Uterus (tissue), 4 donors: ENCODE measurements around the gene SF1. TPM values are rescaled to one million over a fixed set of nuclear protein-coding genes. Genes with fewer than 3 reads are reported as not detected.

Experiments used
- DNase-seq, 2 donors: peaks; one replicate each; pipeline ENCODE4 v3.0.0-alpha.2; 2019 to 2020
- H3K27ac ChIP-seq, 2 donors: fragments of 200-600 bp; sonication (generic); 1 replicate in 1 of 2; 2 replicates in 1 of 2; pipeline ENCODE4 v1.5.1; 2016 to 2018
- H3K27me3 ChIP-seq, 2 donors: fragments of 200-600 bp; sonication (generic); one replicate each; pipeline ENCODE4 v1.5.1; 2018 to 2019; ENCODE audit warnings: control low read depth in 1 of 2
- H3K36me3 ChIP-seq, 2 donors: fragments of 200-600 bp; sonication (generic); one replicate each; pipeline ENCODE4 v1.5.1; 2019; ENCODE audit warnings: control low read depth in 1 of 2
- H3K4me1 ChIP-seq, 2 donors: fragments of 200-600 bp; sonication (generic); one replicate each; pipeline ENCODE4 v1.5.1; 2018 to 2019; ENCODE audit warnings: control low read depth in 1 of 2
- H3K4me3 ChIP-seq, 2 donors: fragments of 200-600 bp; sonication (generic); 1 replicate in 1 of 2; 2 replicates in 1 of 2; pipeline ENCODE4 v1.5.1; 2018 to 2019; ENCODE audit warnings: mild to moderate bottlenecking in 1 of 2
- H3K9me3 ChIP-seq, 2 donors: fragments of 200-600 bp; sonication (generic); one replicate each; pipeline ENCODE4 v1.5.1; 2019; ENCODE audit warnings: control low read depth in 1 of 2
- CTCF ChIP-seq, 4 experiments: fragments of 200-600 bp in 2 of 4; fragments of 450-650 bp in 2 of 4; sonication (generic) in 2 of 4; IDR thresholded peaks; one replicate each; pipeline ENCODE4 v1.5.1; 2016 to 2019; ENCODE audit warnings: antibody characterized with exemption in 4 of 4, mild to moderate bottlenecking in 2 of 4, moderate library complexity in 1 of 4
- POLR2A ChIP-seq, 2 donors: fragments of 450-650 bp; IDR thresholded peaks; one replicate each; pipeline ENCODE4 v1.6.1; 2016; ENCODE audit warnings: antibody characterized with exemption in 2 of 2, mild to moderate bottlenecking in 1 of 2, moderate library complexity in 1 of 2
- intact Hi-C: fragments of 100-400 bp; cut with DNase I; formaldehyde crosslinking; loops from one replicate; pipeline ENCODE4 v1.15.1; 2023; ENCODE audit warnings: low total_unique reads
- total RNA-seq, 4 donors: library from RNA; depleted of rRNA in 3 of 4; stranded (reverse); fragments of >200 nt in 3 of 4; gene quantifications; one replicate each; pipeline versions ENCODE4 v1.1.0 to v1.2.4, GENCODE V29; 2014 to 2023
- donor health status: DM: yes; HTN: yes; CAD: no.

The SF1 gene
- total RNA-seq, 4 donors from 2014 or later = 62.0 to 374 (median 219) TPM

- intact Hi-C loops = no loop called here
- H3K4me3 ChIP-seq = no peak overlapping the region
- TF ChIP-seq CTCF (IDR thresholded peaks at IDR 0.05) (no peak), POLR2A (IDR thresholded peaks at IDR 0.05) (no peak)
- H3K36me3 ChIP-seq = no peaks in the 10 kb centered on the region
- no peak for DNase-seq
- no peaks in the 10 kb centered on the region for H3K9me3 ChIP-seq
- no peak overlapping the region for H3K27ac ChIP-seq
- peaks cover 0 to 13% of the 10 kb centered on the region in 2 donors for H3K4me1 ChIP-seq
- peaks cover 24 to 48% of the 10 kb centered on the region in 2 donors for H3K27me3 ChIP-seq
Measured at GRCh38 chr11:64716473-64717267, 61.7 kb downstream of the SF1 start.

DNA sequence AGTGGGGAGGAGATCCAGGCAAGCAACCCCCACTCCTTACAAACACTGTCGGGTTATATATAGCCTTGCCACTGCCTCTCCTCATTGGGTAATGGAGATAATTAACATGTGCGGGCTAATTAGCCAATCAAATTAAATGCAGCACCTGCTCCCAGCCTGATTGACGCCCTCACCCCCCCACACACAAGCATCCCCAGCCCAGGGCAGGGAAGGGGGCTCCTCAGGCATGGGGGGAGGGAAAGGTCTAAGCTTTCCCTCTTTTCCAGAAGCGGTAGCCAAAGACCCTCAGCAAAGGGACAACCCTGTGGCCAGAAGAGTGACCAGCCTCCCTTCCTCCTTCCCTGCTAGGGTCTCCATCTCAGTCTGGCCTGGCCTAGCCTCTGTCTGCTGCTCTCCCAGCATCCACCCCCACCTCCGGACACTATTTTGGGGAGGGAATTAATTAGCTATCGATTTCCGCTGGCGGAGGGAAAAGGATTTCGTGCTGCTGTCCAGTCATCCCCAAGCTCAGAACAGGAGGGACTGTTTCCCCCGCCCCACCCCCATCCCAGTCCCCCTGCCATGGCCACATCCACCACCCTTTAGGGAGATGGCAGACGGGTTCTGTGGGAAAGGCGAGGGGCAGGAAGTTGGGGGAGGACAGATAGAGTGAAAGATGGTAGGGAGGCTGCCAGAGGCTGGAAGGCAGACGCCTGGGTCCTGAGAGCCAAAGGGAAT, 62.4 kb downstream of the SF1 start:
- no peak overlapping the region for H3K27ac ChIP-seq
- H3K4me3 ChIP-seq = no peak overlapping the region
- H3K36me3 ChIP-seq = no peaks in the 10 kb centered on the region
- TF ChIP-seq POLR2A (IDR thresholded peaks at IDR 0.05) (no peak), CTCF (IDR thresholded peaks at IDR 0.05) (no peak)
- no peak for DNase-seq
- no peaks in the 10 kb centered on the region for H3K9me3 ChIP-seq
- intact Hi-C loops = no loop called here
- peaks cover 0 to 13% of the 10 kb centered on the region in 2 donors for H3K4me1 ChIP-seq
- H3K27me3 ChIP-seq = peaks cover 32 to 55% of the 10 kb centered on the region in 2 donors

GRCh38 chr11:64715110-64715509, 63.2 kb downstream of the SF1 start:
- Histone ChIP-seq H3K27me3 (peaks cover 32 to 62% of the 10 kb centered on the region in 2 donors), H3K27ac (no peak overlapping the region), H3K36me3 (no peaks in the 10 kb centered on the region), H3K4me1 (peaks cover 0 to 13% of the 10 kb centered on the region in 2 donors), H3K9me3 (no peaks in the 10 kb centered on the region), H3K4me3 (no peak overlapping the region)
- intact Hi-C loops = no loop called here
- DNase-seq = no peak
- no peak for TF ChIP-seq CTCF (IDR thresholded peaks at IDR 0.05)
- no peak for TF ChIP-seq POLR2A (IDR thresholded peaks at IDR 0.05)

DNA sequence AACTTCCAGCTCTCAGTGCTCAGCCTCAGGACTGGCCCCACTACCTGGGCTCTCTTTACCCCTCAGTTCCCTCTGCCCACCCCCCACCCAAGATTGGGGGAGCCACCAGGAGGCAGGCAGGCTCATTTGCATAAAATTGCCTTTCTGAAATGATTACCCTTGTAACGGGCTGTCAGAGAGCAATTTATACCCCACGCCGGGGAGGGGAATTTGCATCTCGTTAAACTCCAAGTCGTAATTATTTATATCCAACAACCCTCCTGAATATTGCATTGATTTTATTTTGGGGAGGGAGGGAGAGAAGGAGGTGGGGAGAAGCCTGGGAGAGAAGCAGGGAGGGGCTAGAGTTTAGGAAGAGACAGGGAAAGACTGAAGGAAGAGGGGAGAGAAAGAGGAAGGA, 63.7 kb downstream of the SF1 start:
- H3K9me3 ChIP-seq = no peaks in the 10 kb centered on the region
- intact Hi-C loops = no loop called here
- no peaks in the 10 kb centered on the region for H3K36me3 ChIP-seq
- DNase-seq = no peak
- no peak overlapping the region for H3K4me3 ChIP-seq
- TF ChIP-seq POLR2A (IDR thresholded peaks at IDR 0.05) = no peak
- H3K4me1 ChIP-seq = peaks cover 0 to 13% of the 10 kb centered on the region in 2 donors
- H3K27me3 ChIP-seq = peaks cover 32 to 64% of the 10 kb centered on the region in 2 donors
- no peak overlapping the region for H3K27ac ChIP-seq

Other genes with a start within 250 kb of the SF1 start
- gene SLC22A11, start 222.6 kb downstream of the SF1 start, total RNA-seq = under 1 TPM in 2 of 4 donors, not detected in 2; 0.35 to 0.76 TPM
- gene SLC22A12, start 187.3 kb downstream of the SF1 start, total RNA-seq = not detected
- gene NRXN2, start 55.3 kb downstream of the SF1 start, total RNA-seq = 10 to 100 TPM in 2 of 4 donors, 1 to 10 TPM in 1, under 1 TPM in 1; 0.88 to 48.4 (median 12.6) TPM
- 10 to 100 TPM in 3 of 4 donors, 1 to 10 TPM in 1; 3.2 to 72.8 (median 23.3) TPM for gene RASGRP2, start 34.4 kb downstream of the SF1 start, total RNA-seq
- 10 to 100 TPM in 2 of 4 donors, 1 to 10 TPM in 2; 2.9 to 42.8 (median 11.4) TPM for gene PYGM, start 18.6 kb downstream of the SF1 start, total RNA-seq
- gene MAP4K2, start 24.7 kb upstream of the SF1 start, total RNA-seq = 10 to 100 TPM; 10.2 to 49.1 (median 24.4) TPM
- gene MEN1, start 32.0 kb upstream of the SF1 start, total RNA-seq = 10 to 100 TPM in 2 of 4 donors, 1 to 10 TPM in 2; 3.8 to 26.2 (median 14.9) TPM
- 1 to 10 TPM in 1 of 4 donors, under 1 TPM in 3; under 0.01 to 2.7 (median 0.30) TPM for gene CDC42BPG, start 66.1 kb upstream of the SF1 start, total RNA-seq
- 10 to 100 TPM in 3 of 4 donors, 1 to 10 TPM in 1; 3.5 to 78.7 (median 36.9) TPM for gene EHD1, start 100.1 kb upstream of the SF1 start, total RNA-seq
- gene ATG2A, start 138.7 kb upstream of the SF1 start, total RNA-seq = 10 to 100 TPM in 3 of 4 donors, 1 to 10 TPM in 1; 6.8 to 39.6 (median 18.4) TPM
- 10 to 100 TPM in 2 of 4 donors, 1 to 10 TPM in 2; 6.7 to 23.4 (median 13.0) TPM for gene PPP2R5B, start 146.1 kb upstream of the SF1 start, total RNA-seq
- not detected for gene GPHA2, start 157.4 kb upstream of the SF1 start, total RNA-seq
- gene MAJIN, start 193.6 kb upstream of the SF1 start, total RNA-seq = under 1 TPM in 1 of 4 donors, not detected in 3; under 0.01 TPM
- 1 to 10 TPM in 1 of 4 donors, under 1 TPM in 1, not detected in 2; 0.90 to 3.7 TPM for gene BATF2, start 218.4 kb upstream of the SF1 start, total RNA-seq
- gene ARL2, start 235.6 kb upstream of the SF1 start, total RNA-seq = 100 to 1,000 TPM in 2 of 4 donors, 10 to 100 TPM in 2; 63.5 to 120 (median 93.8) TPM
- gene SNX15, start 248.9 kb upstream of the SF1 start, total RNA-seq = 10 to 100 TPM; 13.1 to 27.6 (median 20.6) TPM